Activated naive CD4-positive, alpha-beta T cell treated with anti-CD3 and anti-CD28 coated beads, Interleukin-2, amount 50 U/mL, for 72 hours (primary cell): ENCODE data around the gene ZNF236. TPM values are rescaled to one million over a fixed set of nuclear protein-coding genes. Genes with fewer than 3 reads are reported as not detected.

Experiments used
- ATAC-seq, 2 donors: fragments of 150-1000 bp; cut with Tn5 transposase; 2 replicates each; pipeline ENCODE4 v1.10.0; 2021; ENCODE audit warnings: mild to moderate bottlenecking in 2 of 2, moderate library complexity in 2 of 2
- DNase-seq, 2 donors: peaks; one replicate each; pipeline ENCODE4 v3.0.0; 2021 to 2022; ENCODE audit warnings: low spot score in 2 of 2
- H3K27ac Mint-ChIP-seq, 2 donors: one replicate each; pipeline ENCODE4 v1.8.0; 2022; ENCODE audit warnings: mild to moderate bottlenecking in 2 of 2, mixed read lengths in 2 of 2
- H3K36me3 Mint-ChIP-seq, 2 donors: one replicate each; pipeline ENCODE4 v1.8.0; 2022; ENCODE audit warnings: mixed read lengths in 2 of 2
- H3K9me3 Mint-ChIP-seq, 2 donors: one replicate each; pipeline ENCODE4 v1.8.0; 2022; ENCODE audit warnings: mixed read lengths in 2 of 2
- total RNA-seq, 2 donors: library from RNA; stranded (reverse); gene quantifications; one replicate each; pipeline ENCODE4 v1.2.3, GENCODE V29; 2022

Gene ZNF236
- total RNA-seq, 2 donors from 2014 or later, result 17.7 to 24.5 TPM

DNA sequence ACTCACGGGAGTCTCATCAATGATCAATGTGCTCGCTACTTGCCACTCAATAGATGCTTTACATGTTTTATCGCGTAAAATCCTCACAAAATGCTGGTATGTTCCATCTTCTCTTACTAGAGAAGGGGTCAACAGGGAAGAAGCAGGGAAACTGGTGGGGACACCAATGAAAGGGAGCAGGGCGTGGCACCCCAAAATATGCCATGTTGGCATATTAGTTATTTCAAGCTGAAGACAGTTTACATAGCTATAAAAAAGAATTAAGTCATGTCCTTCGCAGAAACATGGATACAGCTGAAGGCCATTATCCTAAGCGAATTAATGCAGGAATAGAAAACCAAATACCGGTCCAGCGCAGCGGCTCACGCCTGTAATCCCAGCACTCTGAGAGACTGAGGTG lies 8.1 kb upstream of the ZNF236 start:
- no peaks in the 10 kb centered on the region for H3K36me3 Mint-ChIP-seq
- no peak for ATAC-seq
- H3K9me3 Mint-ChIP-seq, result no peaks in the 10 kb centered on the region
- no peak overlapping the region for H3K27ac Mint-ChIP-seq
- DNase-seq, result no peak

GRCh38 chr18:76816127-76816526 lies 6.2 kb upstream of the ZNF236 start:
- Mint-ChIP-seq H3K27ac (no peak overlapping the region), H3K36me3 (no peaks in the 10 kb centered on the region), H3K9me3 (no peaks in the 10 kb centered on the region)
- ATAC-seq, result no peak
- no peak for DNase-seq

DNA sequence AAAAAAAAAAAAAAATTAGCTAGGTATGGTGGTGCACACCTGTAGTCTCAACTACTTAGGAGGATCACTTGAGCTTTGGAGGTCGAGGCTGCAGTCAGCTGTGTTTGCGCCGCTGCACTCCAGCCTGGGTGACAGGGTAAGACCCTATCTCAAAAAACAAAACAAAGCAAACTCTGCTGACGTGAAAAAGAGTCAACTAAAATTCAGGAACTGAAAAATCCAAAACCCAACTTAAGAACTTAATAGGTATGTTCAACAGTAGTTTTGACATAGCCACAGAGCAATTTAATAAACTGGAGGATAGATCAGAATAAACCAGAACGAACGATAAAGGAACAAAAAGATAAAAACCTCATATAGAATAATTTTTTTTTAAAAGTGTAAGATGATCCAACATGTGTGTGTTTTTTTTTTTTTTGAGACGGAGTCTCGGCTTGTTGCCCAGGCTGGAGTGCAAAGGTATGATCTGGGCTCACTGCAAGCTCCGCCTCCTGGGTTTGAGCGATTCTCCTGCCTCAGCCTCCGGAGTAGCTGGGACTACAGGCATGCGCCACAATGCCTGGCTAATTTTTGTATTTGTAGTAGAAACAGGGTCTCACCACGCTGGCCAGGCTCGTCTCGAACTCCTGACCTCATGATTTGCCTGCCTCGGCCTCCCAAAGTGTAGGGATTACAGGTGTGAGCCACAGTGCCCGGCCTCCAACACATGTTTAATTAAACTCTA lies 4.3 kb upstream of the ZNF236 start:
- Mint-ChIP-seq H3K9me3 (no peaks in the 10 kb centered on the region), H3K27ac (peak overlapping the region in 1 of 2 donors; percentile 26), H3K36me3 (peaks cover 0 to 5% of the 10 kb centered on the region in 2 donors)
- DNase-seq (no peak), ATAC-seq (no peak)

DNA sequence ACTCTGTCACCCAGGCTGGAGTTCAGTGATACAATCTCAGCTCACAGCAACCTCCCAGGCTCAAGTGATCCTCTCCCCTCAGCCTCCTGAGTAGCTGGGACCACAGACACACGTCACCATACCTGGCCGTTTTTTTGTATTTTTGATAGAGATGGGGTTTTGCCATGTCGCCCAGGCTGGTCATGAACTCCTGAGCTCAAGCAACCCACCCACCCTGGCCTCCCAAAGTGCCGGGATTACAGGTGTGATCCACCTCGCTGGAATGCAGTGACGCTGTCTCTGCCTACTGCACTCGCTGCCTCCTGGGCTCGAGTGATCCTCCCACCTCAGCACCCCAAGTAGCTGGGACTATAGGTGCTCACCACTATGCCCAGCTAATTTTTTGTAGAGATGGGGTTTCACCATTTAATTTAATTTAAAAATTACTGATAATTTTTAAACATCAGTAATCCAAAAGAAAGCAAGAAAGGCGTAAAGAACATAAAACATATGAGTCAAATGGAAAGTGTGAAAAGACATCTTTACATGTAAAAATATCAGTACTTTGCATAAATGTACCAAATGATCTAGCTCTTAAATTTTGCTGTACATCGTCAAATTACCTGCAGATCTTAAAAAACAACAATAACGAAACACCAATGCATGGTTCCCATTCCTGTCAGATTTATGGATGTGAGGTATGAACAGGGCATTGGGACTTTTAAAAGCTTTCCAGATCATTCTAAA lies 2.8 kb upstream of the ZNF236 start:
- no peak overlapping the region for H3K27ac Mint-ChIP-seq
- no peak for DNase-seq
- no peak for ATAC-seq
- H3K9me3 Mint-ChIP-seq, result no peaks in the 10 kb centered on the region
- peaks cover 0 to 5% of the 10 kb centered on the region in 2 donors for H3K36me3 Mint-ChIP-seq

DNA sequence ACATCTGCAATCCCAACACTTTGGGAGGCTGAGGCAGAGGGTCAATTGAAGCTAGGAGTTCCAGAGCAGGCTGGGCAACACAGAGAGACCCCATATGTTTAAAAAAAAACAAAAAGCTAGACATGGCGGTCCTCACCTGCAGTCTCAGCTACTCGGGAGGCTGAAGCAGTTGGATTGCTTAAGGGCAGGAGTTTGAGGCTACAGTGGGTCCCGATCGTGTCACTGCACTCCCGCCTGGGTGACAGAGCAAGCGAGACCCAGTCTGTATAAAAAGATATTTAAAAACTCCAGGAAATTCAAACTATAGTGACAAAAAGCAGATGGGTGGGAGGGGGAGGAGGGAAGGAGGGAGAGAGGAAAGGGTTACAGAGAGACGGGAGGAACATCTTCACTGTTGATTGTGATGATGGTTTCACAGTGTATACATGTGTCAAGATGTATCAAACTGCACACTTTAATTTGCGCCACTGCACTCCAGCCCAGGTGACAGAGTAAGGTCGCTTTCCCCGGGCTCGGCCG lies 942 bp upstream of the ZNF236 start:
- Mint-ChIP-seq H3K9me3 (no peaks in the 10 kb centered on the region), H3K36me3 (peaks cover 0 to 5% of the 10 kb centered on the region in 2 donors), H3K27ac (peak overlapping the region; percentile 90 to 97)
- peak in 1 of 2 donors; percentile 41 for ATAC-seq
- no peak for DNase-seq

DNA sequence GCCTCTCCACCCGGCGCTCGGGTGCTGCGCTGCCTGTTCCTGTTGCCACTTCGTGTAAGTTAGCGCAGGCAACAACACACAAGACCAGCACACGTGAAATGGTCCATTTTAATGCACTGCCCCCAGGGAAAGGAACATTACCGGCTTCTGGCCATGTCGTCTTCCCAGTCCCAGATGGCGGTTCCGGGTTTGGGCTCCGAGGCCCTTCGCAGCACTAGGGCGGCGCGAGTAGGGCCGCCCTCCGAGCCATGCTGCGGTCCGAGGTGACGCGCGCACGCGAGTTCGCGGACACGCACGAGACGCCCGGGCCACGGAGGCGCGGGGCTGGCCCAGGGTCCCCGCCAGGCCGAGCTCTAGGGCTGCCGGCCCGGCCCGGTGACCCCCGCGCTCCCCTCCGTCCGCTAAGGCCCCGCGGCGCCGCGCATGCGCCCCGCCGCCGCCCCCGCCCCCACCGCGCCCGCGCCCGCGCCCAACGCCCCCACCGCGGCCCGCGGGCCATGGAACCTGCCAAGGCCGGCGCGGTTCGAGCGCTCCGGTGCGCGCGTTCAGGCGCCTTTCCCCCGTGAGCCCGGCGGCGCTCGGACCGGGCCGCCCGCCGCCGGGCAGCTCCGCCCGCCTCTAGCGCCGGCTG lies 367 bp upstream of the ZNF236 start:
- ATAC-seq, result peak; percentile 65 to 66
- peak overlapping the region; percentile 90 to 97 for H3K27ac Mint-ChIP-seq

DNA sequence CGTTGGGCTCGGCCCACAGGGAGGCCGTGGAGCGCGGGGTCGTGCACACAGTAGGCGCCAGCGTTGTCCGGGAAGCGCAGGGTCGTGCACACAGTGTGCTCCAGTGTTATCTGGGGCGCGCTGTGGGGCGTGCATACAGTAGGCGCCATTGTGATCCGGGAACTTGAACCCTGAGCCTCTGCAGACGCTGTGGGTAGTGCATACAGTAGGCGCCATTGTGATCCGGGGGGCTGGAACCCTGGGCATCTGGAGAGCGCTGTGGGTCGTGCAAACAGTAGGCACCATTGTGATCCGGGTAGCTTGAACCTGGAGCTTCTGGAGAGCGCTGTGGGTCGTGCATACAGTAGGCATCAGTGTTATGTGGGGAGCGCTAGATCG lies 793 bp downstream of the ZNF236 start:
- H3K36me3 Mint-ChIP-seq, result peaks cover 0 to 5% of the 10 kb centered on the region in 2 donors
- H3K9me3 Mint-ChIP-seq, result no peaks in the 10 kb centered on the region
- peak overlapping the region; percentile 11 to 90 for H3K27ac Mint-ChIP-seq
- ATAC-seq, result peak in 1 of 2 donors; percentile 8
- no peak for DNase-seq

More for the DNA sequence above, 367 bp upstream of the ZNF236 start:
- DNase-seq, result peak; percentile 63 to 75
- H3K9me3 Mint-ChIP-seq, result no peaks in the 10 kb centered on the region
- H3K36me3 Mint-ChIP-seq, result peaks cover 0 to 5% of the 10 kb centered on the region in 2 donors

- no peak for DNase-seq
- no peak for ATAC-seq
- Mint-ChIP-seq H3K9me3 (no peaks in the 10 kb centered on the region), H3K27ac (peak overlapping the region; percentile 11 to 90), H3K36me3 (peaks cover 0 to 5% of the 10 kb centered on the region in 2 donors)
These were observed 1.2 kb downstream of the ZNF236 start for GRCh38 chr18:76823587-76824011.

DNA sequence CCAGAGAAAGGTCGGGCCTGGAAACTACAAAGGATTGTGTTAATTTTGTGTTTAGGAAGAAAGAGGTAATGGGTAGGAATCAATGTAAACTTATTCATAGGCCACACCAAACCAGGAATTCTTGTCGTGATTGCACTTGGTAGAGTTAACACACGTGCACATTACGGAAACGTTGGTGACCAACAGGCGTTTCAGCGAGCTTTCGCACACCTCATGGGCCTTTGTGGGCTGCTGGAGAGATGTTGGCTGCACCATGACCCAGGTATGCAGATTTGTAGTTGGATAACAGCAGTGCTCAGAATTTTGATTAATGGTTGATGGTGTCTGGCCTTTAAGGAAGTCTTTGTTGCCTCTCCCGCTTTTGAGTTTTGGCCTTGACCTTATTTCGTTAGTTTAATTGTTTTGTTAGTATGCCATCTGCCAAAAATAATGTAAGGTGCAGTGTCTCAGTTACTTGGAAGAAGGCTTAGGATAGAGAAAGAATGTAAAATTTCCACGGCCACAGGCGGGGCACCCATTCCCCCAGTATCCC lies 1.9 kb downstream of the ZNF236 start:
- Mint-ChIP-seq H3K9me3 (no peaks in the 10 kb centered on the region), H3K27ac (peak overlapping the region; percentile 11 to 65), H3K36me3 (peaks cover 0 to 5% of the 10 kb centered on the region in 2 donors)
- ATAC-seq (no peak), DNase-seq (no peak)

- Mint-ChIP-seq H3K9me3 (no peaks in the 10 kb centered on the region), H3K27ac (no peak overlapping the region), H3K36me3 (peaks cover 0 to 5% of the 10 kb centered on the region in 2 donors)
- ATAC-seq (no peak), DNase-seq (no peak)
These were observed 2.4 kb downstream of the ZNF236 start for GRCh38 chr18:76824754-76825153.

DNA sequence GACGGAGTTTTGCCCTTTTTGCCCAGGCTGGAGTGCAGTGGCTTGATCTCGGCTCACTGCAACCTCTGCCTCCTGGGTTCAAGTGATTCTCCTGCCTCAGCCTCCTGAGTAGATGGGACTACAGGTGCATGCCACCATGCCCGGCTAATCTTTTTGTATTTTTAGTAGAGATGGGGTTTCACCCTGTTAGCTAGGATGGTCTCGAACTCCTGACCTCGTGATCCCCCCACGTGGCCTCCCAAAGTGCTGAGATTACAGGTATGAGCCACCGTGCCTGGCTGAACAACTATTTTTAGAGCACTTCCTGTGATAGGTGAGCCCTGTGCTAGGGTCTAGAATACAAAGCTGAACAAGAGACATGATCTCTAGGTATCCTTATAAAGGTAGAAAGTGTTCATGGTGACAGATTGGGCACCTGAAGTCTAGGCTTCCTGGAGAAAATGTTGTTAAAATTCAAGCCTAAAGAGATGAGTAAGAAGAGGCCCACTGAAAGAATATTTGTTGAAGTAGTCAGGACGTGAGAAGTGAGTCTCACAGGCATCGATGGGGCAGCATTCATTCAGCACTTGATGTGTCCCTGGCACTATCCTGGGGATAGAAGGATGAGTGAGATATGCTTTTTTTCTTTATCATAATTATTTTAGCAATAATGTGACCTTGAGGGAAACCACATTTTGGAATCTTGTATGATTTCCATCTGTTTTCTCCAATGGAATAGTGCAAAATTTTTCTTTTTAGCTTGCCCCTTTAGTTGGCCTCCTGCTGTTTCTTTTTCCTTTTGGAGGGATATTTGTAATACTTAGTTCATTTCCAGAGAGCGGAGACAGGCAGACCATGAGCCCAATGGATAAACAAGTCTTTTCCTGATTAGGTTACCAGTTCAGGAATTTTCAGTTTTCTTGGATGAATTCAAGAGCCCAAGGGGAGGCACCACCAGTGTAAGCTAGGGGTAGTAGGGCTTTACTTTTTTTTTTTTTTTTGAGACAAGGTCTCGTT lies 5.1 kb downstream of the ZNF236 start:
- no peak for ATAC-seq
- Mint-ChIP-seq H3K9me3 (no peaks in the 10 kb centered on the region), H3K36me3 (peaks cover 0 to 6% of the 10 kb centered on the region in 2 donors), H3K27ac (peak overlapping the region in 1 of 2 donors; percentile 70)
- DNase-seq, result no peak

DNA sequence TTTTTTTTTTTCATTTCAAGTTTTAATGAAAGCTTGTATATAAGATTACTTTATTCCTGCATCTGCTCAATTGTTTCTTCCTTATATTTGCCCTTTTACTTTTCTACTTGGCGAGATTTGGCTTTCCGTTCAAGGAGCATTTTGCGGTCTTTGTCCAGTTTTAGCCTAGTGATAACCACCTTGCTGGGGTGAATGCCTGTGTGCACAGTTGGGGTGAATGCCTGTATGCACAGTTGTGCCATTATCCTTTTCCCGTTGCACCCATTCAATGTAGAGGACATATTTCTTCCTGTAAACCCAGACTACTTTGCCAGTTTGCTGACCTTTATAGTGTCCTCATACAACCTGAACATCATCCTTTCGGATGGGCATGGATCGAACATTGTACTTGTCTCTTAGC lies 12.0 kb downstream of the ZNF236 start:
- Mint-ChIP-seq H3K27ac (no peak overlapping the region), H3K9me3 (no peaks in the 10 kb centered on the region)
- ATAC-seq, result no peak

DNA sequence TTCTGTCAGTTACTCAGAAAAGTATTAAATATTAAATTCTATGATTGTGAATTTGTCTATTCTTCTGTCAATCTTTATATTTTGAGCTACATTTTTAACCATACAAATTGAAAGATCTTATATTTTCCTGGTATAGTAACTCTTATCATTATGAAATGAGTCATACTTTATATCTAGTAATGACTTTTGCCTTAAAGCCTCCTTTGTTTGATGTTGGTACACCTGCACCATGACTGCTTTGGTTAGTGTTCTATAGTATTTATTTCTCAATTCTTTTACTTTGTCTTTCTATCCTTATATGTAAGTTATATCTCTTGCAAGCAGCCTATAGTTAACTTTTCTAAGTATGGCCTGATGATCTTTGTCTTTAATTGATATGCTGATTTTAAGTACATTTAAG lies 13.0 kb downstream of the ZNF236 start:
- ATAC-seq, result peak; percentile 53 to 98
- H3K27ac Mint-ChIP-seq, result no peak overlapping the region

More for the DNA sequence above, 12.0 kb downstream of the ZNF236 start:
- H3K36me3 Mint-ChIP-seq, result peaks cover 0 to 19% of the 10 kb centered on the region in 2 donors
- DNase-seq, result no peak

DNA sequence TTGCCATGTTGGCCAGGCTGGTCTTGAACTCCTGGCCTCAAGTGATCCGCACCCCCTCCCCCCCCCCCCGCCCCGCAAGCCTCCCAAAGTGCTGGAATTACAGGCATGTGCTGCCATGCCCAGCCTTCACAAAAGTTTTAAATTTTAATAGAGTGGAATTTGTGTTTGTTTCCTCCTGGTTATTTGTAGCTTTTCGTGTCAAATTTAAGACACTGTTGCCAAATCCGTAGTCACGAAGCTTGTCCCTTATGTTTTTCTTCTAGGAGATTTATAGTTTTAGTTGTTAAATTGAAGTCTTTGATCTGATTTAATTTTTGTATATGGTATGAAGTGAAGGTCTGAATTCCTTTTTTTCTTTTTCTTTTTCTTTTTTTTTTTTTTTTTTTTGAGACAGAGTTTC lies 14.7 kb downstream of the ZNF236 start:
- peaks cover 0 to 18% of the 10 kb centered on the region in 2 donors for H3K36me3 Mint-ChIP-seq
- no peaks in the 10 kb centered on the region for H3K9me3 Mint-ChIP-seq
- ATAC-seq, result no peak
- no peak for DNase-seq
- no peak overlapping the region for H3K27ac Mint-ChIP-seq

More for the DNA sequence above, 13.0 kb downstream of the ZNF236 start:
- no peak for DNase-seq
- H3K36me3 Mint-ChIP-seq, result peaks cover 0 to 19% of the 10 kb centered on the region in 2 donors
- no peaks in the 10 kb centered on the region for H3K9me3 Mint-ChIP-seq

DNA sequence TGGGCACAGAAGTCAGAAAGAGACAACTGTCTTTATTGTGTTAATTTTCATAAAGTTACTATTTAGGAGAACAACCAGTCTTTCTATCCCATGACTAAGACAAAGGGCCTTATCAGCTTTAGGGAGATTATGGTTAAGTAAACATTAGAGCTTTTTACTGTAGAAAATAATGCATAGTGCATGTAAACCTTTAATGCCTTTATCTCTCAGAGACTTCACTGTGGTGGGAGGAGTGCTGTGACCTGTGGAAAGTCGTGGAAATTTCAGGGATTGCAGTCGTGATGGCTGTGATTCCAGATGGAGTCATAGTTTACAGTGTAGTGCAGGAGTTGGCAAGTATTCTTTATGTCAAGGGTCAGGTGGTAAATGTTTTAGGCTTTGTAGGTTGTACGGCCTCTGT lies 15.8 kb downstream of the ZNF236 start:
- H3K36me3 Mint-ChIP-seq, result peaks cover 0 to 8% of the 10 kb centered on the region in 2 donors
- H3K9me3 Mint-ChIP-seq, result no peaks in the 10 kb centered on the region
- no peak for ATAC-seq
- no peak overlapping the region for H3K27ac Mint-ChIP-seq
- DNase-seq, result no peak
